ENCODE results near the gene MCTP1.

GRCh38 chr5:95252801-95253200 is 32.1 kb downstream of the MCTP1 start:
- no peak for TF ChIP-seq CTCF (IDR thresholded peaks at IDR 0.05 in 2 of 3, conservative IDR thresholded peaks at IDR 0.05 in 1 of 3; ENCODE audit: borderline replicate concordance in 1 of 3, insufficient read depth in 1 of 3, low read depth in 2 of 3, low read length in 2 of 3)
- TF ChIP-seq POLR2AphosphoS5 (IDR thresholded peaks at IDR 0.05; ENCODE audit: low read depth, low read length), result no peak

All from HCT116 (cell line).